H9 (cell line): ENCODE data around the gene UBLCP1. TPM values are rescaled to one million over a fixed set of nuclear protein-coding genes. Genes with fewer than 3 reads are reported as not detected.

Experiments
- DNase-seq: peaks from one replicate; pipeline ENCODE4 v3.0.0-alpha.2; 2017
- H2AFZ ChIP-seq: one replicate; pipeline ENCODE4 v1.6.1; 2013; ENCODE audit warnings: mild to moderate bottlenecking, low read length, control low read depth, moderate library complexity
- H2AK5ac ChIP-seq: 2 replicates; pipeline ENCODE4 v1.6.1; 2013; ENCODE audit warnings: low read length, control low read depth, mixed read lengths; ENCODE audit not compliant: insufficient read length
- H2BK120ac ChIP-seq: one replicate; pipeline ENCODE4 v1.6.1; 2013; ENCODE audit warnings: low read depth, mild to moderate bottlenecking, low read length, control low read depth, inconsistent platforms; ENCODE audit not compliant: poor library complexity, severe bottlenecking
- H2BK12ac ChIP-seq: 2 replicates; pipeline ENCODE4 v1.6.1; 2013; ENCODE audit warnings: low read length, control low read depth, mixed read lengths, low read depth; ENCODE audit not compliant: insufficient read length
- H2BK15ac ChIP-seq: 2 replicates; pipeline ENCODE4 v1.6.1; 2013; ENCODE audit warnings: low read depth, low read length, control low read depth
- H2BK20ac ChIP-seq: one replicate; pipeline ENCODE4 v1.6.1; 2013; ENCODE audit warnings: low read depth, mild to moderate bottlenecking, low read length, control low read depth, inconsistent platforms; ENCODE audit not compliant: poor library complexity, severe bottlenecking
- H2BK5ac ChIP-seq: 2 replicates; pipeline ENCODE4 v1.6.1; 2013; ENCODE audit warnings: low read length, control low read depth, mixed read lengths; ENCODE audit not compliant: insufficient read length
- H3K14ac ChIP-seq: 2 replicates; pipeline ENCODE4 v1.6.1; 2013; ENCODE audit warnings: low read length, control low read depth; ENCODE audit not compliant: insufficient read depth
- H3K18ac ChIP-seq: 2 replicates; pipeline ENCODE4 v1.6.1; 2013; ENCODE audit warnings: low read depth, mild to moderate bottlenecking, mixed read lengths, low read length, control low read depth; ENCODE audit not compliant: insufficient read length
- H3K23ac ChIP-seq: 2 replicates; pipeline ENCODE4 v1.6.1; 2013; ENCODE audit warnings: low read length, control low read depth, mixed read lengths, low read depth; ENCODE audit not compliant: insufficient read length
- H3K23me2 ChIP-seq: 2 replicates; pipeline ENCODE4 v1.6.1; 2013; ENCODE audit warnings: low read depth, mild to moderate bottlenecking, mixed read lengths, low read length, control low read depth; ENCODE audit not compliant: insufficient read length, poor library complexity, severe bottlenecking
- H3K27ac ChIP-seq: 2 replicates; pipeline ENCODE4 v1.5.1; 2013; ENCODE audit warnings: low read length, control low read depth, mixed read lengths, low read depth; ENCODE audit not compliant: insufficient read length
- H3K27me3 ChIP-seq: 2 replicates; pipeline ENCODE4 v1.6.1; 2013; ENCODE audit warnings: low read length, control low read depth, inconsistent platforms; ENCODE audit not compliant: insufficient read depth
- H3K4ac ChIP-seq: 2 replicates; pipeline ENCODE4 v1.6.1; 2013; ENCODE audit warnings: low read depth, mild to moderate bottlenecking, control low read depth, inconsistent platforms, low read length, moderate library complexity
- H3K4me1 ChIP-seq: 2 replicates; pipeline ENCODE4 v1.6.1; 2013; ENCODE audit warnings: low read length, control low read depth, inconsistent platforms; ENCODE audit not compliant: insufficient read depth
- H3K4me2 ChIP-seq: 2 replicates; pipeline ENCODE4 v1.6.1; 2013; ENCODE audit warnings: low read length, control low read depth, mixed read lengths; ENCODE audit not compliant: insufficient read length, insufficient read depth
- H3K56ac ChIP-seq: 2 replicates; pipeline ENCODE4 v1.6.1; 2013; ENCODE audit warnings: low read depth, mild to moderate bottlenecking, mixed read lengths, low read length, control low read depth; ENCODE audit not compliant: insufficient read length
- H3K79me1 ChIP-seq: 2 replicates; pipeline ENCODE4 v1.6.1; 2013; ENCODE audit warnings: low read depth, mild to moderate bottlenecking, moderate library complexity, low read length, control low read depth, inconsistent platforms; ENCODE audit not compliant: insufficient read depth, poor library complexity, severe bottlenecking
- H3K79me2 ChIP-seq: 2 replicates; pipeline ENCODE4 v1.6.1; 2013; ENCODE audit warnings: low read length, control low read depth, inconsistent platforms; ENCODE audit not compliant: insufficient read depth
- H3K9ac ChIP-seq: 2 replicates; pipeline ENCODE4 v1.6.1; 2013; ENCODE audit warnings: low read length, control low read depth, mixed read lengths; ENCODE audit not compliant: insufficient read length; ENCODE audit errors: extremely low read depth
- H3K9me3 ChIP-seq: one replicate; pipeline ENCODE4 v1.6.1; 2013; ENCODE audit warnings: low read depth, low read length, inconsistent platforms; ENCODE audit not compliant: control insufficient read depth
- H3T11ph ChIP-seq: one replicate; pipeline ENCODE4 v1.6.1; 2013; ENCODE audit warnings: mild to moderate bottlenecking, low read length, control low read depth, inconsistent platforms
- H4K20me1 ChIP-seq: one replicate; pipeline ENCODE4 v1.6.1; 2013; ENCODE audit not compliant: control insufficient read depth, insufficient read length, insufficient read depth
- H4K5ac ChIP-seq: 2 replicates; pipeline ENCODE4 v1.6.1; 2013; ENCODE audit warnings: low read depth, mild to moderate bottlenecking, mixed read lengths, low read length, control low read depth; ENCODE audit not compliant: insufficient read length
- H4K8ac ChIP-seq: replicated peaks from 2 replicates; pipeline ENCODE4 v1.6.1; 2013; ENCODE audit warnings: low read length, control low read depth, mixed read lengths, low read depth; ENCODE audit not compliant: insufficient read length
- H4K91ac ChIP-seq: 2 replicates; pipeline ENCODE4 v1.6.1; 2013; ENCODE audit warnings: low read depth, mild to moderate bottlenecking, moderate library complexity, mixed read lengths, low read length, control low read depth; ENCODE audit not compliant: insufficient read length
- H3K27ac Mint-ChIP-seq, 3 experiments: 2 replicates in 2 of 3; 3 replicates in 1 of 3; pipeline ENCODE4 v1.8.0; 2020 to 2021; ENCODE audit warnings: mixed read lengths in 3 of 3, mild to moderate bottlenecking in 1 of 3, moderate library complexity in 1 of 3
- H3K27me3 Mint-ChIP-seq: 2 replicates; pipeline ENCODE4 v1.8.0; 2021; ENCODE audit warnings: low read depth, mild to moderate bottlenecking, moderate library complexity, mixed read lengths
- H3K36me3 Mint-ChIP-seq, 3 experiments: 2 replicates in 2 of 3; 3 replicates in 1 of 3; pipeline ENCODE4 v1.8.0; 2020 to 2021; ENCODE audit warnings: low read depth in 3 of 3, mixed read lengths in 3 of 3; ENCODE audit not compliant: insufficient read depth in 1 of 3
- H3K4me1 Mint-ChIP-seq, 2 experiments: 2 replicates each; pipeline ENCODE4 v1.8.0; 2020; ENCODE audit warnings: mixed read lengths in 2 of 2
- H3K4me3 Mint-ChIP-seq, 2 experiments: 2 replicates in 1 of 2; 3 replicates in 1 of 2; pipeline ENCODE4 v1.8.0; 2020 to 2021; ENCODE audit warnings: mild to moderate bottlenecking in 2 of 2, mixed read lengths in 2 of 2, moderate library complexity in 1 of 2
- H3K9me3 Mint-ChIP-seq, 2 experiments: 2 replicates in 1 of 2; 3 replicates in 1 of 2; pipeline ENCODE4 v1.8.0; 2020; ENCODE audit warnings: mild to moderate bottlenecking in 2 of 2, mixed read lengths in 2 of 2, moderate library complexity in 1 of 2
- WGBS: extraction: QIAGEN DNeasy Blood & Tissue Kit; methylation state at CpG from one replicate; pipeline ENCODE4 v1.1.7; 2013; ENCODE audit warnings: missing lambda C conversion rate, low lambda C conversion rate, mixed read lengths; ENCODE audit not compliant: insufficient read length; ENCODE audit errors: extremely low coverage; 5-methylcytosine and 5-hydroxymethylcytosine counted together
- total RNA-seq: library from RNA; stranded (reverse); gene quantifications from 2 replicates; pipeline ENCODE4 v1.2.1, GENCODE V29; 2021
- TF ChIP-seq, protein P1 (sequence below): fragments of 200-600 bp; sonication (generic); conservative IDR thresholded peaks from 3 replicates; pipeline ENCODE4 v1.8.0; 2021; ENCODE audit warnings: antibody characterized with exemption, mild to moderate bottlenecking

UBLCP1 gene
- total RNA-seq, 1 experiment from 2014 or later, result 37.9 TPM

DNA sequence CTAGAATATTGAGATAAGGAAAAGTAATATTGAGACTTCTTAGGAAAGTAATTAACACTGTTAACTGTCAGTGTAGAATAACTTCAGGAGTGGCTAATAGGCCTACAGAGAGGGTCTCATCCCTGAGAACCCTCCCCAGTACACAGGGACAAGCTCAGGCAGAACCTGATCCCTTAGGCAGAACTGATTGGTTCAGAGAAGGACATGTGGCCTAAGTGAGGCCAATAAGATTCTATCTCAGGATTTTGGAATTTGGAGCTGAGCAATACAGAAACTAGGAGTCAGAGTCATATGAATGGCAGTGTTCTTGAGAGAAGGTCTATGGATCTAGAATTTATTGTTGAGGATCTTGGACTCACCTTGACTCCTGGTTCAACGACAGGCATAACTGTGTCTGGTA, 10.9 kb upstream of the UBLCP1 start:
- Histone ChIP-seq H3K79me2 (no peaks in the 10 kb centered on the region), H2BK20ac (no peak overlapping the region), H2BK15ac (no peak overlapping the region), H3K79me1 (no peaks in the 10 kb centered on the region), H3K56ac (no peak overlapping the region), H3K4me2 (no peak overlapping the region), H3K23ac (no peak overlapping the region), H3K18ac (no peak overlapping the region), H3K23me2 (no peaks in the 10 kb centered on the region), H2BK5ac (no peak overlapping the region), H2BK120ac (no peak overlapping the region), H3K14ac (no peak overlapping the region), H4K20me1 (no peaks in the 10 kb centered on the region), H2BK12ac (no peak overlapping the region), H3T11ph (no peak overlapping the region), H3K27ac (no peak overlapping the region), H3K27me3 (no peaks in the 10 kb centered on the region; the same call in 1 of the 2 replicates), H3K4ac (no peak overlapping the region), H3K9me3 (no peaks in the 10 kb centered on the region), H4K91ac (no peak overlapping the region), H4K5ac (no peak overlapping the region), H4K8ac (no peak overlapping the region), H2AK5ac (no peak overlapping the region), H2AFZ (no peak overlapping the region), H3K4me1 (no peaks in the 10 kb centered on the region), H3K9ac (no peak overlapping the region)
- H3K27ac Mint-ChIP-seq, result no peak overlapping the region
- no CpG with 5 or more reads among the region's 1 CpG for WGBS
- no peaks in the 10 kb centered on the region for H3K36me3 Mint-ChIP-seq
- no peaks in the 10 kb centered on the region for H3K9me3 Mint-ChIP-seq
- no peak overlapping the region for H3K4me3 Mint-ChIP-seq
- peaks cover 53% of the 10 kb centered on the region for H3K27me3 Mint-ChIP-seq
- DNase-seq, result no peak
- TF ChIP-seq, protein P1, sequence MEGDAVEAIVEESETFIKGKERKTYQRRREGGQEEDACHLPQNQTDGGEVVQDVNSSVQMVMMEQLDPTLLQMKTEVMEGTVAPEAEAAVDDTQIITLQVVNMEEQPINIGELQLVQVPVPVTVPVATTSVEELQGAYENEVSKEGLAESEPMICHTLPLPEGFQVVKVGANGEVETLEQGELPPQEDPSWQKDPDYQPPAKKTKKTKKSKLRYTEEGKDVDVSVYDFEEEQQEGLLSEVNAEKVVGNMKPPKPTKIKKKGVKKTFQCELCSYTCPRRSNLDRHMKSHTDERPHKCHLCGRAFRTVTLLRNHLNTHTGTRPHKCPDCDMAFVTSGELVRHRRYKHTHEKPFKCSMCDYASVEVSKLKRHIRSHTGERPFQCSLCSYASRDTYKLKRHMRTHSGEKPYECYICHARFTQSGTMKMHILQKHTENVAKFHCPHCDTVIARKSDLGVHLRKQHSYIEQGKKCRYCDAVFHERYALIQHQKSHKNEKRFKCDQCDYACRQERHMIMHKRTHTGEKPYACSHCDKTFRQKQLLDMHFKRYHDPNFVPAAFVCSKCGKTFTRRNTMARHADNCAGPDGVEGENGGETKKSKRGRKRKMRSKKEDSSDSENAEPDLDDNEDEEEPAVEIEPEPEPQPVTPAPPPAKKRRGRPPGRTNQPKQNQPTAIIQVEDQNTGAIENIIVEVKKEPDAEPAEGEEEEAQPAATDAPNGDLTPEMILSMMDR, result no peak
- no peaks in the 10 kb centered on the region for H3K4me1 Mint-ChIP-seq
